ENCODE data around the gene USP48. TPM values are rescaled to one million over a fixed set of nuclear protein-coding genes. Genes with fewer than 3 reads are reported as not detected.

Gene USP48
- total and polyA plus RNA-seq, 2 of the 4 experiments (the other 2 are of a cell fraction) = 24.7 to 25.0 TPM

GRCh38 chr1:21764615-21765423, 18.1 kb downstream of the USP48 start:
- H2BK120ac ChIP-seq (ENCODE audit: low read depth, low read length) = no peak overlapping the region
- TF ChIP-seq MAZ (IDR thresholded peaks at IDR 0.05; ENCODE audit: borderline replicate concordance, low read depth, low read length) = no peak
- TF ChIP-seq MXI1 (IDR thresholded peaks at IDR 0.05; ENCODE audit: borderline replicate concordance, low read depth, low read length) = no peak
- TF ChIP-seq CEBPB (IDR thresholded peaks at IDR 0.05; ENCODE audit: low read depth, low read length) = peak; percentile 73
- no peak for TF ChIP-seq RCOR1 (IDR thresholded peaks at IDR 0.05; ENCODE audit: insufficient replicate concordance, low read length)
- TF ChIP-seq NFE2L2 (IDR thresholded peaks at IDR 0.05; ENCODE audit: low read depth, low read length) = no peak
- TF ChIP-seq MAFK (IDR thresholded peaks at IDR 0.05; ENCODE audit: low read depth, low read length) = no peak
- TF ChIP-seq, protein P1, sequence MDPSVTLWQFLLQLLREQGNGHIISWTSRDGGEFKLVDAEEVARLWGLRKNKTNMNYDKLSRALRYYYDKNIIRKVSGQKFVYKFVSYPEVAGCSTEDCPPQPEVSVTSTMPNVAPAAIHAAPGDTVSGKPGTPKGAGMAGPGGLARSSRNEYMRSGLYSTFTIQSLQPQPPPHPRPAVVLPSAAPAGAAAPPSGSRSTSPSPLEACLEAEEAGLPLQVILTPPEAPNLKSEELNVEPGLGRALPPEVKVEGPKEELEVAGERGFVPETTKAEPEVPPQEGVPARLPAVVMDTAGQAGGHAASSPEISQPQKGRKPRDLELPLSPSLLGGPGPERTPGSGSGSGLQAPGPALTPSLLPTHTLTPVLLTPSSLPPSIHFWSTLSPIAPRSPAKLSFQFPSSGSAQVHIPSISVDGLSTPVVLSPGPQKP (IDR thresholded peaks at IDR 0.05; ENCODE audit: borderline replicate concordance, low read depth, low read length) = no peak
- H3K4me3 ChIP-seq (ENCODE audit: insufficient read depth, low read depth, low read length) = no peak overlapping the region
- BruUV-seq (replicated peaks) = no TSS peak
- H3K36me3 ChIP-seq (ENCODE audit: control insufficient read depth, insufficient read depth, low read length) = no peaks in the 10 kb centered on the region
- H3K23ac ChIP-seq (ENCODE audit: low read depth, low read length) = no peak overlapping the region
- no peak overlapping the region for H3K9ac ChIP-seq (ENCODE audit: low read depth, low read length)
- no peak overlapping the region for H2AK9ac ChIP-seq (replicated peaks; ENCODE audit: low read depth, low read length, poor library complexity)
- H3K4ac ChIP-seq (ENCODE audit: low read depth, low read length) = no peak overlapping the region
- H2BK15ac ChIP-seq (ENCODE audit: low read depth, low read length) = no peak overlapping the region
- H2AK5ac ChIP-seq (ENCODE audit: low read depth, low read length) = no peak overlapping the region; the same call in 1 of the 2 replicates
- intact Hi-C loops (cut with micrococcal nuclease) = no loop called here
- in situ Hi-C loops (cut with MboI; ENCODE audit: low sequenced_read_pairs) = no loop called here
- H3K18ac ChIP-seq (ENCODE audit: low read depth, low read length) = no peak overlapping the region
- H3K9me1 ChIP-seq (ENCODE audit: insufficient read depth, low read length) = peaks cover 29% of the 10 kb centered on the region
- peak overlapping the region; percentile 75; the same call in 1 of the 2 replicates for H3K27ac ChIP-seq (ENCODE audit: insufficient read depth, low read length)
- H4K20me1 ChIP-seq (ENCODE audit: insufficient read depth, low read length) = peaks cover 90% of the 10 kb centered on the region
- no peak overlapping the region for H3K4me2 ChIP-seq (ENCODE audit: low read depth, low read length)
- H3K27me3 ChIP-seq (ENCODE audit: control insufficient read depth, insufficient read depth, low read length) = no peaks in the 10 kb centered on the region
- H3K4me1 ChIP-seq (ENCODE audit: control insufficient read depth, insufficient read depth, low read length) = peaks cover 12% of the 10 kb centered on the region
- no peak overlapping the region for H4K5ac ChIP-seq (ENCODE audit: low read depth, low read length)
- H3K79me1 ChIP-seq (ENCODE audit: low read depth in 1 of 2, low read length in 2 of 2) = peaks cover 59 to 90% of the 10 kb centered on the region in 2 experiments
- ATAC-seq (ENCODE audit: low read depth) (peak; percentile 92), DNase-seq (peak; percentile 83)
- H3K9me3 ChIP-seq (ENCODE audit: control insufficient read depth, insufficient read depth, low read length) = no peaks in the 10 kb centered on the region
- dilution Hi-C loops (cut with HindIII; ENCODE audit: low sequenced_read_pairs, unreplicated experiment) = no loop called here
- WGBS, 2 experiments (ENCODE audit: extremely low coverage in 2 of 2, insufficient read length in 1 of 2) = 61% methylated on average over 5 of the region's 13 CpGs; no CpG with 5 or more reads in 1 of the 2 experiments
- H2BK20ac ChIP-seq (ENCODE audit: low read depth, low read length) = no peak overlapping the region
- H3K14ac ChIP-seq (replicated peaks; ENCODE audit: low read depth, low read length) = no peak overlapping the region
- H4K8ac ChIP-seq (ENCODE audit: low read depth in 2 of 2, low read length in 2 of 2) = no peak overlapping the region; a peak in 1 of 4 replicates
- H2AFZ ChIP-seq (replicated peaks; ENCODE audit: low read length, poor library complexity) = no peak overlapping the region
- H4K91ac ChIP-seq (ENCODE audit: insufficient read depth, low read depth, low read length) = no peak overlapping the region
- H2BK5ac ChIP-seq (ENCODE audit: low read depth, low read length, poor library complexity, severe bottlenecking) = peak overlapping the region; percentile 35
- ChIA-PET CTCF (no interaction called here), POLR2A (ENCODE audit: unreplicated experiment) (no interaction called here)
- H3K56ac ChIP-seq (ENCODE audit: extremely low read depth, insufficient read depth, low read length) = no peak overlapping the region

Data from IMR-90 (cell line).